ENCODE results near the gene DNAAF8.
A peak's percentile ranks its signal among the peaks of the same experiment; 100 is the strongest.
"Not testable (repeated sequence)": the region's sequence is repeated elsewhere in the genome, so short reads cannot be mapped to it uniquely, and the experiment has no call there.

Gene DNAAF8

DNA sequence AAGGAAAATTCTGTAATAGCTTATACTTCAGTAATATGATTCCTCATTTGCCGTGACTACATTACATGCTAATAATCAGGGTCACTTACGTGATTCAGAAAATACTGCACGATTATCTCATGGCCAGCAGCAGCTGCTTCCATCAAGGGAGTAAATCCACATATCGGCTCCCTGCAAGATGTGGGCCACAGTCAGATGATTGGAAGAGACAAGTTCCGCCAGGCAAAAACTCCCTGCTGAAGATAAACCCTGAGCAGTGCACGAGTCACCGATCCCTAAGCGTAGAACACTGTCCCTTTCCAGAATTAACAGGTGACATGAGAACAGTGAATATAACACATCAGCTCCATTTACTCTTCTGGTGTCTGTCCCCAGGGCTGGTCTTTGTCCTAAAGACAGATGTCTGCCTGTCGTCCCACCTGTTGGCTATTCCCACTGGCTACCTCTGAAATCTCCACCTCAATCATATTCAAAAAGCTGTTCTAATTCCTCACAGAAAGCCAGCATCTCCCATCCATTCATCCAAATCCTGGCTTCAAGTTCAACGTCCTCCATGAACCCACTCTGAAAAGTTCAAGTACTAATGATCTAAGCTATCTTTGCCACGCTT is 9.6 kb upstream of the DNAAF8 start:
- no peak for DNase-seq

DNA sequence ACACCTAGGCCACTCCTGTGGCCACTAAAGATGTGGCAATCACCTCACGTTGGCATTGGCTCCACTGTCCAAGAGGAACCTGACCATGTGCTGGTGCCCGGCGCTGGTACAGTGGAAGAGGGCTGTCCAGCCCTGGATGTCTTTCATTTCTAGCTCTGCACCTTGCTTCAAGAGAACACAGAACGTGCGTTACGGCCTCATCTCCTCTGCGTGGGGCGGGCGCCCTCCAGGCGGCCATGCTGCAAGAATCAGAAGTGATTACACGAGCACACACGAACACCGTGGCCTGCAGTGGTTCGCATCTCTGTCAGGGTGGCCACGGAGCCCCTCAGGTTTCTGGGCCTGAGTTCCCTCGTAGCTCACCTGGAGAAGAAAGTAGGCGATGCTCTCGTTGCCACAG is 7.7 kb upstream of the DNAAF8 start:
- DNase-seq = no peak

DNA sequence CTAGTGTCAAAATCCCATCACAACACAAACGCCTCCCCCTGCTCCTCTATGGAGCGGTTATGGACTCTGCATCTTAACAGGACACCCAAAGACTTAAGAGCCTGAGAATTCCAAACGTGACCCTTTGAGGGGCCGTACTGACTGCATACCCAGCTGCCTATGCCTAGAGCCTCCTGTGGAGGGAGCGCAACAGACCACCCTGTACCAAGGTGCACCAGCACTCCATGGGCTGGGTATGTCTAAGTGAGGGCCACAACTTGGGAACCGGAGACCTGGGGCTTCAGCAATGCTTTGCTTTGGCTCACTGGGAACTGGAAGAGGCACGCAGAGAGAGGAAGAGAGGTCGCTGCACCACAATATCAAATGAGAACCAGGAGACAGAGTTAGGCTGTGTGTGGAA is 5.7 kb upstream of the DNAAF8 start:
- DNase-seq = no peak

DNA sequence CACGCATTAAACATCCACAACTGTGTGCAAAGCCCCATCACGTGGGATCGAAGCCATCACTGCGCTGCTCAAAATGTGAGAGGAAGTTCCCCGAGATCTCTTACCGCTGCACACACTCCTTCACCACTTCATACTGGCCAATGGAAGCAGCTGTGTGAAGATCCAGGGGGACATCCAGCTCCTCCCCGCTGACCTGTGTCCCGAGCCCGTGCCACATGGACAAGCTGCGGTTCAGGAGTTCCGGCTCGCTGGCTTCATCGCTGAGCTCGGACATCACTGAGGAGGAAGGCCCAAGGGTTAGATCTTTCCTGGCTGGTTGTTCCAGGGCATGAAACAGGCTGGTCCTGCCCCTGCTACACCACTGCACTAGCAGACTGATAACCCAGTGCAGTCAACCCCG is 4.5 kb upstream of the DNAAF8 start:
- DNase-seq = no peak

DNA sequence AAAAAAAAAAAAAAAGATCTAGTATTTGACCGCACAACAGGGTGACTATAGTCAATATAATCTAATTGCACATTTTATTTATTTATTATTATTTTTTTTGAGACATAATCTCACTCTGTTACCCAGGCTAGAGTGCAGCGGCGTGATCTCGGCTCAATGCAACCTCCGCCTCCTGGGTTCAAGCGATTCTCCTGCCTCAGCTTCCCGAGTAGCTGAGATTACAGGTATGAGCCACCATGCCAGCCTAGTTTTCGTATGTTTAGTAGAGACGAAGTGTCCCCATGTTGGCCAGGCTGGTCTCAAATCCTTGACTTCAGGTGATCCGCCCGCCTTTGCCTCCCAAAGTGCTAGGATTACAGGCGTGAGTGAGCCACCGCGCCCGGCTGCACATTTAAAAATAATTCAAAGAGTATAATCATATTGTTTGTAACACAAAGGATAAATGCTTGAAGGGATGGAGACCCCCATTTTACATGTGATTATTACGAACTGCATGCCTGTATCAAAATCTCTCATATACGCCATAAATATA is 1.1 kb upstream of the DNAAF8 start:
- DNase-seq = no peak

DNA sequence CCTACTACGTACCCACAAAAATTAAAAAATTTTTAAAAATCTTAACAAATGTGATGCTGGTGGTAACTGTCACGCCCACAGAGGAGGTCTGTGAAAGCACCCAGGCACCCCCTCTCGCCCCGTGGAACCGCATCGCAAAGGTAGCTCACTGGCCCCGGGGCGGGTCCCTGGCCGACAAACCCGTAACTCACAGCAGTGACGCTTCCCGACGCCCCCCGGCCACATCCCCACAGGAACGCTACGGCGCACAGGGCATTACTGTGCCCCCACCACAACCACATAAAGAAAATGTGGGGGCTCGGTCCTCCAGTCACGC is 632 bp upstream of the DNAAF8 start:
- DNase-seq = no peak

DNA sequence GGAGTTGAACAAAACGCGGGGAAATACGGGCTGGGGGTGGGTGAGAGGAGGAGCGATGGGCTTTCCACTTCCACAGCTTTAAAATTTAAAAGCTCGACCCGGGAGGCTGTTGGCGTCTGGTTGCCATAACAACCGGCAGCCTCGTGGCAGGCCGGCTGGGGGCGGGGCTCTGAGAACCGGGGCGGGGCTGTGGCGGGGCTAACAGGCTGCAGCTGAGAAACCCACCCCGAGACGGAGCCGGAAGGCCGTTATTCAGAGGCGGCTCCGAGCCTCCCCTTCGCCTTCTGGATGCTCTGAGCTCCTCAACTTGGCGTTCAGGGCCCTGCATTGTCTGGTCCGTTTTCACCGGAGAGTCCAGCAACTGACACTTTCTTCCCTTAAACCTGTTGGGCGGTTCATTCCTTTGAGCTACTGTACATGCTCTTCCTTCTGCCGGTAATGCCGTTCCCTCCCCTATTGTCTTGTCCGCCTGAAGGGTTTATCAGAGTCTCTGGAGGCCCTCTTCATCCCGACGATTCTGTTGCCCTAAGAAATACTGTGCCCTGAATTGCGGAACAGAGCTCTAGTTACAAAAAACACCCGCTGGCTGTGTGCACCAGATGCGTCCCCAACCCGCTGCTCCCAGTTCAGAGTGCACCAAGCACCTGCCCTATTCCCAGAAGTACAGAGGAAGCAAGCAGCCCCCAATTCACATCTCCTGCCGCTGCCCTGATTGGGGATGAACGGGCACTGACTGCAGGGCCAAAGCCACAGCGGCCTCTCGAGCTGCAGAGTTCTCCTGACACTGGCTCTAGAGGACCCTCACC is 596 bp downstream of the DNAAF8 start:
- DNase-seq = peak; percentile 83

DNA sequence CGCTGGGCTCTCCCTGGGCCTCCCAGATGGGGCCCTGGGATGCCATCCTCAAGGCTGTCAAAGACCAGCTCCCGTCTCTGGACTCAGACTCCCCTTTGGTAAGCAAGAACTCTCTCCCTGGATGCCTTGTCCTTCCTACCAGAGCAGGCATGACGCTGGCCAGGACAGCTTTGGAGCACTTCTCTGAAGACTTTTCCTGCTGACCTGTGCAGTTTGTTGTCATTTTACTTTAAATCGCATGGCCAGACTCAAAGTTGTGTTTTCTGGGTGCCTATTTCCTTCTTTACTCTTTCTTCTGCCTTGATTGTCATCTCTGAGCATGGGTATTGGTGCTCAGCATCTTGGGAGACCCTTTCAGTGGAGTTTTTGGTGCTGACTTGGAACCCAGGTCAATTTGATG is 2.2 kb downstream of the DNAAF8 start:
- DNase-seq = no peak

DNA sequence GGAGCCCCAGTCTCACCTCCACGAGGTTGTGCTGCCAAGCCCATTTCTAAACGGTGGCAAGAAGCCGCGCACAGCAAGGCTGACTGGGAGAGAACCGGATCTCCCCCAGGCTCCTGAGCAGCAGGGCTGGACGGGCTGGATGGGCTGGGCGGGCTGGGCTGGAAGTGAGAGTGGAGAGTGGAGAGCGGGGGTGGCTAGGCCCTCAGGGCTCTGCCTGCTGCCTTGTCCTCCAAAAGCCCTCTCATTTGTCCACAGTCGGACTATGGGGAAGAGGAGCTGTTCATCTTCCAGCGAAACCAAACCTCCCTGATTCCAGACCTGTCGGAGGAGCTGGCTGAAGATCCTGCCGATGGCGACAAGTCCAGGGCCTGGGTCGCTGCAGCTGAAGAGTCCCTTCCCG is 3.2 kb downstream of the DNAAF8 start:
- no peak for DNase-seq

DNA sequence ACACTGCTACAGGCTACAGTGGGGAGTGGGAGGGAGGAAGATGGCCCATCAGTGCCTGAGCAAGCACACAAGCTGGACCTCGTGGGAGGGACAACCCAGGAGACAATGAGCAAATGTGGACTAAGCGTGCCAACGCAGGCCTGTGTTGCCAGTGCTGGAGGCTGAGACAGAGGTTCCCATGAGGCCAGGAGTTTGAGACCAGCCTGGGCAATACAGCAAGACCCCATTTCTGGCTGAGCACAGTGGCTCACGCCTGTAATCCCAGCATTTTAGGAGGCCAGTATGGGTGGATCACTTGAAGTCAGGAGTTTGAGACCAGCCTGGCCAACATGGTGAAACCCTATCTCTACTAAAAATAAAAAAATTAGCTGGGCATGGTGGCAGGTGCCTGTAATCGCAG is 4.0 kb downstream of the DNAAF8 start:
- not testable (repeated sequence) for DNase-seq

DNA sequence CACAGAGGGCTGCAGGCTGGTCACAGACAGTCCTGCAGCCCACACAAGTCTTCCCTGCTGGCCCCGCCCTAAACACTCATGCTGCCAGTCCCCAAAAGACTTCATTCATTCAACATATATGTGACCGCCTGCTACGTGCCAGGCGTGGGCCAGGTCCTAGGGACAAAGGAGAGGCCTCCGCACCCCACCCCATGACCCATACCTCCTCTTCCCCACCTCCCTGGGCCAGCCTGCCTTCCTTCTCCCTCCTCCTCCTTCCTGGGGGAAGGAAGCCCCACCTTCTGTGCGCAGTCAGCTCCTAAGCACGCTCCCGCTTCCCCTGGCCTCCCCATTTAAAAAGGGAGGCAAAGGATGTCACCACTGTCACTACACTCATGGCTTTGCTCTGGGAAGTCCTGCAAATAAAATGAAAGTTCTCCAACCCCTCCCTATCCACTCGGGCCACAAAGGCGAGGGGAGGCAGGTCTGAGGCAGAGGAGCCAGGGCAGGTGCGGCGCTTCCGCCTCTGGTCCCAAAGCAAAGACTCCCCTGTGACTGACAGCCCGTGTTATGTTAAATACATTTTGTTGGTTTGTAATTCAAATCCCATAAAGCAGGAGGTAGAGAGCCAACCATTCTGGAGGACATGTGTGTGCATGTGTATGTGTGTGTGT is 9.0 kb downstream of the DNAAF8 start:
- no peak for DNase-seq

DNA sequence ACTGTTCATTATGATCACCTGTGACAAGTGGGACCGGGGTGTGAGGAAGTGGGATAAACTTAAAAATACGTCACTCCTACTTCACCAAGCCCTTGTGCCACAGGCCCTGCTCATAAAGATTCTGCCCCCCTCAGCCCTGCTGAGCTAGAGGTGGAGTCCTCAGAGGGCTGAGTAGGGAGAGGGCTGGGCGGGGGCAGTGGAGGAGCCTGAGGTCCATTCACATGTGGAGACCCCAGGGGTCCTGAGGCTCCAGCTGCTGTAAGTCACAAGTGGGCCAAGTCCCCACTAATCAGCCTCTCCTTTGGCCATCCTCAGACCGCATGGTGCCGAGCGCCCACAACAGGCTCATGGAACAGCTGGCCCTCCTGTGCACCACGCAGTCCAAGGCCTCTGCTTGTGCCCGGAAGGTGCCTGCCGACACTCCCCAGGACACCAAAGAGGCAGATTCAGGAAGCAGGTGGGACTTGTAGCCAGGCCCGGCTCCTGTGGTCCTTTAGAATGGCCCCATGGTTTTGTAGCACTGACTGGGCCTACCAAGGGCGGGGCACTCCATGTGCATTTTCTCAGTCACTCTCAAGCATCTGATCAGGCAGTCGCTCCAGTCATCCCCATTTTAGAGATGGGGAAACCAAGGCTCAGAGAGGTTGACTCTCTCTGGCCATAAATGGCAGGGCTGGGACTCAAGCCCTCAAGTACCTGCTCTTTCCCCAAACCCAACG is 10.4 kb downstream of the DNAAF8 start:
- DNase-seq = no peak

DNA sequence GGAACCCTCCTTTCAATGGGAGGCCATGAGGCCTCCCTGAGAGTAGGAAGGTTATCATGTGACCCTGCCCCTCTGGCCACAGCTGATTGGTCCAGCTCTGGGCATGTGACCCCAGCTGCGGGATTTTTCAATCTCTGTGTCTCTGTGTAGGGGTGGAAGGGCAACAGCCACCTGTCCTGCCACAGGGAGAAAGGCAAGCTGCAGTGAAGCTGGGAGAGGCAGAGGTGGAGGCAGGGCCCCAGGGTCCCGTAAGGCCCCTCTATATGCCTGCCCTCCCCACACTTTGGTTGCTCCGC is 10.9 kb downstream of the DNAAF8 start:
- no peak for DNase-seq

DNA sequence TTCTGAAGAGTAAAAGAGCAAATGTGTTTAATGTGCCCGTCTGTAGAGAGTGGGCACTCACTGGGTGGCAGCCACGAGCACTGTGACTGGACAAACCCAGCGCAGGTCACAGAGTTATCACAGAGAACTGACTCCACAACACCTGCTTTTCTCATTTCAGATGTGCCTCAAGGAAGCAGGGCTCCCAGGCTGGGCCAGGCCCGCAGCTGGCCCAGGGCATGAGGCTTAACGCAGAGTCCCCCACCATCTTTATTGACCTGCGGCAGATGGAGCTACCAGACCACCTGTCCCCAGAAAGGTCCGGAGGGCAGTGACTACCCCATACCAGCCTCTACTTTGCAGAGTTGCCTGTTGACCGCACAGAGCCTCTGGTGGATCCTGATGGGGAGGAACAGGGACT is 11.9 kb downstream of the DNAAF8 start:
- no peak for DNase-seq

DNA sequence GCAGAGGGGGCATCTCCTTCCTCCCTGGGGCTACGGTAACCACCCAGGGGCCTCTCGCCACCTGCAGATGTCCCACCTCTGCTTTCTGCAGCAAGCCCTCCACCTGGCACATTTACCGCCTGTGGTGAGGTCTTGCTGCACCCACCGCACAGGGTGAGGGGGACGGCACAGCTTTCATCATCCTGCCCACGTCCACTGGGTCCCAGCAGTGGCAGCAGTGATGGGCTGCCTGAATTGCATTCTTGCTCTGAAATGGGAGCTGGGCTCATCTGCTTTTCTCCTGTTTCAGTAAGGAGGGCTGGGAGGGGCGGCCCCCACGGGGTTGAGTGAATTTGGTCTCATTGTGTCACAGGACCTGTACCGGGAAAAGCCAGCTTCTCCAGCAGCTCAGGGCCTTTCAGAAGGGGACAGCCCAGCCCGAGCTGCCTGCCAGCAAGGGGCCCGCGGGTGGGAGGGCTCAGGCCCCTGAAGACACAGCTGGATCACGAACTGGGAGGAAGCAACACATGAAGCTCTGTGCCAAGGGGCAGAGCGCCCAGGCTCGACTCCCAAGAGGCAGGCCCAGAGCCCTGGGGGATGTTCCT is 12.7 kb downstream of the DNAAF8 start:
- DNase-seq = no peak

DNA sequence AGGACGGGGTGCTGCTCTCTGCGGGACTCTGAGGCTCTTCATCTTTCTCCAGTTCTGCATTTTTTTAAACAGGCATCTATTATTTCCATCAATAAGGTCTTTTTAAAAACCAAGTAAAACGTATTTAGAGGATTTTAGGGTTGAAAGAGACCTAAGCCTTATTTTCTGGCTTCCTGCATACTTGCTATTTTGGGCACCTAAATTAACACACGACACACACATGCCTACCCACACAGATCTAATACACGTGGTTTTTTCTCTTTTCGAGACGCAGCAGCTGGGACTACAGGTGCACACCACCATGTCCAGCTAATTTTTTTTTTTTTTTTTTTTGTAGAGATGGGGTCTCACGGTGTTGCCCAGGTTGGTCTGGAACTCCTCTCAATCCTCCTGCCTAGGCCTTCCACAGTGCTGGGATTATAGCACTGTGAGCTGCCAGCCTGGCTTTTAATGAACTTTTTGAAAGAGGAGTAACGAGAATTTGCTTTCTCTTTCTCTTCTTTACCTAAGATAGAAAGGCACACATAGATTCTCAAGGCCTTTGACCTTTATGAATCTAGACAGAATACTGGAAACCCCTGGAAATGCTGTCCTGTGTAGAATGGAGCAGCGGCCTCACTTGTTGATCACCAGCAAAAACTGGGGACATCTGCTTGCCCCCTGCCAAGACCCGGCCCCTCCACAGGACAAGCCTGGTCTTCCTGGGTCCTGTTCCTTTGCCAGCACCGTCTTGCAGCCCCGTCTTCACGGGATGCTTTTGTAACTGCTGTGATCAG is 13.8 kb downstream of the DNAAF8 start:
- DNase-seq = no peak

DNA sequence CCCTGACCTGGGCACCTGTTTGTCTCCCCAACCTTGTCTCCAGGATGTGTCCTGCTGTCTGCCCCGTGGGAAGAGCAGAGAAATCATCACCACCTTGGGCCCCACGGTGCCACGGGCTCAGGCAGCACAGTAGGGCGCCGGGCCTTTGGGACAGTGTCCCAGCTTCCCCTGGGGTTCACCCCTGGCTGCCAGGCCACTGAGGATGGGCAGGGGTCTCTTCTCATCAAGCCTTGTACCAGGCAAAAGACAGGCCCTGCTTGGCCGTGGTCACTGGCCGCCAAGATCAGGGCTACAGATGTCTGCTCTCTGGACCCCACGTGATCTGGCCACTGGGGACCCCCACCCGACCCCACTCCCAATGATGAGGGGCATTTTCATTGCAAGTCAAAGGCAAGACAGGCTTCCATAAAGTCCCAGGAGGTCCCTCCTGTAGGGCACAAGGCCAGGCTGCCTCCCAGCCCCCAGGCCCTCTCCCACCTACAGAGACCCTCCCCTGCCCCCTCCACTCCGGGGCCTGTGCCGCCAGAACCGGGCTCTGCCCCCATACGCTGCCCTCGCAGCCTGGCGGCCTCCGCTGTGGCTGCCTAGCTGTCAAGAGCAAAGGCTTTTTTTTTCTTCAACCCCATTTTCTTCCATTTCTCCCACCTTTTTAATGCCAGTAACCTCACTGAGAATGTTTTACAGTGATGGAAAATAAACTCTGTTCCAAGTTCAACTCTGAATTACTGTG is 14.5 kb downstream of the DNAAF8 start:
- DNase-seq = no peak

DNA sequence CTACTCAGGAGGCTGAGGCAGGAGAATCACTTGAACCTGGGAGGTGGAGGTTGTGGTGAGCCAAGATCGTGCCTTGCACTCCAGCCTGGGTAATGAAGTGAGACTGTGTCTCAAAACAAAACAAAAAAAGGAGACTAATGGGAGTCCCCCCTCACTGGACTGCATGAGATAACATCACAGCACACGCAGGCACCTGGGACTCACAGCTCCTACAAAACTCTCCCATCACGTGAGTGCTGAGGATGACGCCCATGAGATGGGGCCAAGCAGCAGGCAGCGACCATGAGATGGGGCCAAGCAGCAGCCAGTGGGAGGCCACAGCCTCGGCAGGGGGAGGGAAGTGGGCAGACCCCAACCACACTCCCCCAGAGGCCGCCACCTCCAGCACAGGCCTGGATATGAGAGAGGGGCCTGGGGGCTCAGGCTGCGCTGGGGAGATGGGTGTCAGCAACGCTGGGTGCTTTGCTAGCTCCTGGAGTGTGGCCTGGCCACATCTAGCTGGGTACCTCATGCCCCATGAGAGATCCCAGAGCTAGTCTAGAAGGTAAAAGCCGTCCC is 15.4 kb downstream of the DNAAF8 start:
- no peak for DNase-seq

DNA sequence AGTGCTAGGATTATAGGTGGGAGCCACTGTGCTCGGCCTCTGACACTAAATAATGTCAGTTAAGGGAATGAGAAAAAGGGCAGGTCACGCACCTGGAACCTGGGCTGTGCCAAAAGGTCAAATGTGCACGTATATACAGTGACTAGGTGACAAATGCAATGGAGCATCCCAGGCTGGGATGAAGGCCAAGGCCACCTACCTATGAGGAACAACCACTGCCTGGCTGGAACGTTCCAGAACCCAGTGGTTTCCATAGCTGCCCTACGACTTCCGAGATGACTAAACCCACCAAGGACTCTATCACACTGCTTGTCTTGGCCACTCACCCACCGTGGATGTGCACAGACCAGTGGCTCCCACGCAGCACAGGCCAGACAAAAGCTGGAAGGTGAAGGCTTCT is 16.6 kb downstream of the DNAAF8 start:
- no peak for DNase-seq

DNA sequence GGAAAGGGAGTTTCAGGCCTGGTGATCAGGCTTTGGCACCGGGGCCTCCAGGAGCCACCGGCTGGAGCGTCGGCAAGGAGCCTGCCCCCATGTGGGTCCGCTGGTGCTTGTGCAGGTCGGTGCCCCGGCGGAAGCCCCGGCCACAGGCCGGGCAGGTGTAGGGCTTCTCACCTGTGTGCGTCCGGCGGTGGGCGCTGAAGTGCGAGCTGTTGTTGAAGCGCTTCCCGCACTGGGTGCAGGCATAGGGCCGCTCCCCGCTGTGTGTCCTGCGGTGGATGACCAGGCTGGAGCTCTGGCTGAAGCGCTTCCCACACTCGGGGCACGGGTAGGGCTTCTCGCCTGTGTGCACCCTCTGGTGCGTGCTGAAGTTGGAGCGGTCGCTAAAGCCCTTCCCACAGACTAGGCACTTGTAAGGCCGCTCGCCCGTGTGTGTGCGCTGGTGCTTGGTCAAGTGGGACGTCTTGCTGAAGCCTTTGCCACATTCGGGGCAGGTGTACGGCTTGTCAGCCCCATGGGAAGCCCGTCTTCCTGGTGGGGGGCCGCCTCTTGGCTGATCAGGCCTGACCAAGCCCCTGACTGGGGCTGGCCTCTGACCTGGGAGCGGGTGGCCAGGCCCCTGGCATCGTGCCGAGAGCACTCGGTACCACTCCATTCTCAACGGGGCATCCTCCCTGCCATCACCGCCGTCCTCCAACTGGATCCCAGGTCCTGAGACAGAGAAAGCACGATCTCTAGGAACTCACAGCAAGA is 18.2 kb downstream of the DNAAF8 start:
- no peak for DNase-seq

DNA sequence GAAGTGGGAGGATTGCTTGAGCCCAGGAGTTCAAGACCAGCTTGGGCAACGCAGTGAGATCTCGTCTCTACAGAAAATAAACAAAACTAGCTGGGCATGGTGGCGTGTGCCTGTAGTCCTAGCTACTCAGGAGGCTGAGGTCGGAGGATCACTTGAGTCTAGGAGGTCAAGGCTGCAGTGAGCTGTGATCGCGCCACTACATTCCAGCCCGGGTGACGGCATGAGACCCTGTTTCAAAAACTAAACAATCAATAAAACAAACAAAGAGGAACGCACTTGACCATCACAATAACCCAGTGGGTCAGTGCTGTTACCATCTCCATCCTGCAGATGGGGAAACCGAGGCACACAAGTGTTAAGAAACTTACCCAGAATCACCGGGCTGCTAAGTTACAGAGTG is 18.9 kb downstream of the DNAAF8 start:
- DNase-seq = no peak

Data from EL (cell line).